ENCODE measurements around the gene NRP1.

GRCh38 chr10:33277135-33277536, 57.3 kb downstream of the NRP1 start:
- TF ChIP-seq, protein P1, sequence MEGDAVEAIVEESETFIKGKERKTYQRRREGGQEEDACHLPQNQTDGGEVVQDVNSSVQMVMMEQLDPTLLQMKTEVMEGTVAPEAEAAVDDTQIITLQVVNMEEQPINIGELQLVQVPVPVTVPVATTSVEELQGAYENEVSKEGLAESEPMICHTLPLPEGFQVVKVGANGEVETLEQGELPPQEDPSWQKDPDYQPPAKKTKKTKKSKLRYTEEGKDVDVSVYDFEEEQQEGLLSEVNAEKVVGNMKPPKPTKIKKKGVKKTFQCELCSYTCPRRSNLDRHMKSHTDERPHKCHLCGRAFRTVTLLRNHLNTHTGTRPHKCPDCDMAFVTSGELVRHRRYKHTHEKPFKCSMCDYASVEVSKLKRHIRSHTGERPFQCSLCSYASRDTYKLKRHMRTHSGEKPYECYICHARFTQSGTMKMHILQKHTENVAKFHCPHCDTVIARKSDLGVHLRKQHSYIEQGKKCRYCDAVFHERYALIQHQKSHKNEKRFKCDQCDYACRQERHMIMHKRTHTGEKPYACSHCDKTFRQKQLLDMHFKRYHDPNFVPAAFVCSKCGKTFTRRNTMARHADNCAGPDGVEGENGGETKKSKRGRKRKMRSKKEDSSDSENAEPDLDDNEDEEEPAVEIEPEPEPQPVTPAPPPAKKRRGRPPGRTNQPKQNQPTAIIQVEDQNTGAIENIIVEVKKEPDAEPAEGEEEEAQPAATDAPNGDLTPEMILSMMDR (IDR thresholded peaks at IDR 0.05): no peak
- TF ChIP-seq POLR2A (IDR thresholded peaks at IDR 0.05) (no peak), EP300 (IDR thresholded peaks at IDR 0.05) (no peak)
